GM12864 (cell line): ENCODE data around the gene ACOT2.
"Not testable (repeated sequence)": the region's sequence is repeated elsewhere in the genome, so short reads cannot be mapped to it uniquely, and the experiment has no call there.

Source experiments
- DNase-seq: peaks from one replicate; pipeline ENCODE4 v3.0.0-alpha.2; 2011; ENCODE audit warnings: low read depth
- H3K4me3 ChIP-seq: 2 replicates; pipeline ENCODE4 v1.5.1; 2011; ENCODE audit warnings: mild to moderate bottlenecking, low read depth, low read length, control low read depth
- CTCF ChIP-seq: IDR thresholded peaks from 2 replicates; pipeline ENCODE4 v1.5.1; 2011; ENCODE audit warnings: low read depth, mild to moderate bottlenecking, moderate library complexity, low read length, control low read depth, inconsistent platforms; ENCODE audit errors: missing control alignments

Gene ACOT2

GRCh38 chr14:73589116-73589515, 20.1 kb downstream of the ACOT2 start:
- DNase-seq: no peak
- no peak overlapping the region for H3K4me3 ChIP-seq
- TF ChIP-seq CTCF: no peak

GRCh38 chr14:73590673-73591004, 21.6 kb downstream of the ACOT2 start:
- H3K4me3 ChIP-seq, DNase-seq: not testable (repeated sequence)

- no peak for DNase-seq
- peak; percentile 31 for TF ChIP-seq CTCF
- peak within 1 kb of the TSS; percentile 74 for H3K4me3 ChIP-seq
Measured at GRCh38 chr14:73591690-73592449, 22.9 kb downstream of the ACOT2 start, which contains the start of gene ACOT4. TSS of gene ACOT4 (plus strand) at chr14:73591873. CDS start at chr14:73591960, 87 bp downstream.

- TF ChIP-seq CTCF: no peak
- no peak overlapping the region for H3K4me3 ChIP-seq
- no peak for DNase-seq
Measured at GRCh38 chr14:73594491-73594890, 25.5 kb downstream of the ACOT2 start.

DNA sequence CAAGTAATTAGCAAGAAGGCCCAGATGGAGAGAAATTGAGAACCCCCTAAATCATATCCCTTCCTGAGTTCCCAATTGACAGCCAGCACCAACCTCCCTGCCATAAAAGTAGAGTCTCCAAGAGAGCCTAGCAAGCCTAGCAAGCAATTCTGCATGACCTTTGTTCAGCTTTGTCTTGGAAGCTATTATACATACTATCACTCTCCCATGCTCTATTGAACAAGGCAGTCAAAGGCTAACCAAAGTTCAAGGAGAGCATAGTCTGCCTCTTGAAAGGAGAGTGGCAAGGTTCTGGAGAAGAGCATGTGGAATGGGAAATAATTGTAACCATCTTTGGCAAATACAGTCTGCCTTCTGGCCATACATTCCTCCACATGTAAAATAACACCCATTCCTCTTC, 30.5 kb downstream of the ACOT2 start:
- no peak for TF ChIP-seq CTCF
- DNase-seq: no peak
- no peak overlapping the region for H3K4me3 ChIP-seq

DNA sequence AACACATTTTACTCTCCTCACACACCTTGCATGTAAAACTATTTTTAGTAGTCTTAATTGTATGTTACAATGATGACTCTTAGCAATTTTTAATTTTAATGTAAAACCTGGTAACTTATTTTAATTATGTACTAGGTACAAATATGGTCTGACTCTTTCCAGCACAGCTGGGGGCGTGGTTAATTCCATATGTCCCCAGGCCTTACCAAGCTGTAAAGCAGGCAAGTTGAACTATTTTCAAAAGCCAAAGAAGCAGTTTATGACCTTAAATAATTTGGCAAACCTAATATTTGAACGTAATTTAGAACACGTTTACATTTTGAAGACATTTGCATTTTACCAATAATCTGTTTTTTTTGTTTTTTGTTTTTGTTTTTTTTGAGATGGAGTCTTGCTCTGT, 34.0 kb downstream of the ACOT2 start:
- DNase-seq: no peak
- TF ChIP-seq CTCF: no peak
- H3K4me3 ChIP-seq: no peak overlapping the region

DNA sequence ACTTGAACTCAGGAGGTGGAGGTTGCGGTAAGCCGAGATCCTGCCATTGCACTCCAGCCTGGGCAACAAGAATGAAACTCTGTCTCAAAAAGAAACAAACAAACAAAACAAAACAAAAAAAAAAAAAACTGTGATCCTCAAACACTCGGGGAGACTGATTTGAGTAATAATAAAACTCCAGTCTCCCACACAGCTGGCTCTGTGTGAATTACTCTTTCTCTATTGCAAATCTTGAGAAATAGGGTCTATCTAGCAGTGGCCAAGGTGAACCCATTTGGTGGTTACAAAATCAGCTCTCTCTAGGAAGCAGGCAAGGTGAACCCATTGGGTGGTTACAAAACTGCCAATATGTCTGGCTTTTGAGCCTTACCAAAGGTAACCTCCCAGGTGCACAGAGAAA, 37.3 kb downstream of the ACOT2 start:
- no peak for TF ChIP-seq CTCF
- no peak for DNase-seq

More for the DNA sequence above, 37.3 kb downstream of the ACOT2 start:
- no peak overlapping the region for H3K4me3 ChIP-seq
